HepG2 (cell line): ENCODE measurements around the gene ZCWPW2. TPM values are rescaled to one million over a fixed set of nuclear protein-coding genes. Genes with fewer than 3 reads are reported as not detected.
A peak's percentile ranks its signal among the peaks of the same experiment; 100 is the strongest.

ENCODE experiments used
- EP300 ChIP-seq, 3 experiments: sonication (generic) in 1 of 3; formaldehyde crosslinking in 1 of 3; IDR thresholded peaks; 2 replicates each; pipeline versions ENCODE4 v1.5.1 to v1.6.1; 2011 to 2020; ENCODE audit warnings: low read depth in 2 of 3, low read length in 2 of 3, borderline replicate concordance in 1 of 3, improper control_type of control experiment in 1 of 3, mild to moderate bottlenecking in 1 of 3, missing genetic modification reagents in 1 of 3, moderate library complexity in 1 of 3
- HOXA3 ChIP-seq: sonication (generic); formaldehyde crosslinking; IDR thresholded peaks from 2 replicates; pipeline ENCODE4 v1.5.0; 2020; ENCODE audit warnings: missing genetic modification reagents
- MEF2D ChIP-seq: sonication (generic); formaldehyde crosslinking; IDR thresholded peaks from 2 replicates; pipeline ENCODE4 v1.5.1; 2020; ENCODE audit warnings: mild to moderate bottlenecking, missing genetic modification reagents
- ZNF24 ChIP-seq: fragments of 450-650 bp; IDR thresholded peaks from 2 replicates; pipeline ENCODE4 v1.6.1; 2017; ENCODE audit warnings: antibody characterized with exemption, mild to moderate bottlenecking
- ZNF296 ChIP-seq: sonication (generic); formaldehyde crosslinking; conservative IDR thresholded peaks from 2 replicates; pipeline ENCODE4 v1.5.0; 2020; ENCODE audit warnings: mild to moderate bottlenecking, missing genetic modification reagents
- ZNF678 ChIP-seq: sonication (generic); formaldehyde crosslinking; IDR thresholded peaks from 2 replicates; pipeline ENCODE4 v1.4.0; 2020; ENCODE audit warnings: mild to moderate bottlenecking, missing genetic modification reagents
- ZNF878 ChIP-seq: sonication (generic); formaldehyde crosslinking; IDR thresholded peaks from 2 replicates; pipeline ENCODE4 v1.8.1; 2023; ENCODE audit warnings: mild to moderate bottlenecking, missing genetic modification reagents, moderate library complexity
- polyA plus RNA-seq, 8 experiments: library from polyadenylated mRNA; depleted of rRNA in 3 of 8; stranded (reverse) in 7 of 8; unstranded in 1 of 8; fragments of >200 nt; fragmentation: Illumina TruSeq in 4 of 8; extraction: Trizol in 4 of 8; gene quantifications; 2 replicates each; pipeline versions ENCODE4 v1.2.1 to v1.2.3, GENCODE V29; 2011 to 2016; ENCODE audit warnings: low read depth in 4 of 8, missing spikeins in 1 of 8, mixed read lengths in 1 of 8; ENCODE audit not compliant: insufficient read depth in 1 of 8
- total RNA-seq, 5 experiments: library from RNA; depleted of rRNA; stranded (reverse); fragments of >200 nt; fragmentation: Illumina TruSeq; extraction: Trizol; gene quantifications; 2 replicates each; pipeline ENCODE4 v1.2.3, GENCODE V29; 2016; ENCODE audit warnings: low read depth in 1 of 5
- TF ChIP-seq, protein P1 (sequence below): sonication (generic); formaldehyde crosslinking; IDR thresholded peaks from 2 replicates; pipeline ENCODE4 v1.5.0; 2020; ENCODE audit warnings: missing genetic modification reagents
- TF ChIP-seq, protein P2 (sequence below): sonication (generic); formaldehyde crosslinking; IDR thresholded peaks from 2 replicates; pipeline ENCODE4 v1.5.0; 2020; ENCODE audit warnings: missing genetic modification reagents
- TF ChIP-seq, protein P3 (sequence below): sonication (generic); formaldehyde crosslinking; IDR thresholded peaks from 2 replicates; pipeline ENCODE4 v1.8.0; 2022; ENCODE audit warnings: low read depth, missing genetic modification reagents
- TF ChIP-seq, protein P4 (sequence below): sonication (generic); formaldehyde crosslinking; IDR thresholded peaks from 2 replicates; pipeline ENCODE4 v1.4.0; 2020; ENCODE audit warnings: mild to moderate bottlenecking, missing genetic modification reagents
- TF ChIP-seq, protein P5 (sequence below): sonication (generic); formaldehyde crosslinking; IDR thresholded peaks from 2 replicates; pipeline ENCODE4 v1.8.1; 2022; ENCODE audit warnings: low read depth, mild to moderate bottlenecking, missing genetic modification reagents
- TF ChIP-seq, protein P6 (sequence below): sonication (generic); formaldehyde crosslinking; conservative IDR thresholded peaks from 2 replicates; pipeline ENCODE4 v1.4.0; 2020; ENCODE audit warnings: missing genetic modification reagents
- TF ChIP-seq, protein P7 (sequence below): sonication (generic); formaldehyde crosslinking; conservative IDR thresholded peaks from 2 replicates; pipeline ENCODE4 v1.8.1; 2023; ENCODE audit warnings: missing genetic modification reagents

Gene ZCWPW2
- total and polyA plus RNA-seq, 2 of the 13 experiments (the other 11 are each of a cell fraction or from before 2014, with no cell fraction given), result 0.17 to 0.53 TPM

DNA sequence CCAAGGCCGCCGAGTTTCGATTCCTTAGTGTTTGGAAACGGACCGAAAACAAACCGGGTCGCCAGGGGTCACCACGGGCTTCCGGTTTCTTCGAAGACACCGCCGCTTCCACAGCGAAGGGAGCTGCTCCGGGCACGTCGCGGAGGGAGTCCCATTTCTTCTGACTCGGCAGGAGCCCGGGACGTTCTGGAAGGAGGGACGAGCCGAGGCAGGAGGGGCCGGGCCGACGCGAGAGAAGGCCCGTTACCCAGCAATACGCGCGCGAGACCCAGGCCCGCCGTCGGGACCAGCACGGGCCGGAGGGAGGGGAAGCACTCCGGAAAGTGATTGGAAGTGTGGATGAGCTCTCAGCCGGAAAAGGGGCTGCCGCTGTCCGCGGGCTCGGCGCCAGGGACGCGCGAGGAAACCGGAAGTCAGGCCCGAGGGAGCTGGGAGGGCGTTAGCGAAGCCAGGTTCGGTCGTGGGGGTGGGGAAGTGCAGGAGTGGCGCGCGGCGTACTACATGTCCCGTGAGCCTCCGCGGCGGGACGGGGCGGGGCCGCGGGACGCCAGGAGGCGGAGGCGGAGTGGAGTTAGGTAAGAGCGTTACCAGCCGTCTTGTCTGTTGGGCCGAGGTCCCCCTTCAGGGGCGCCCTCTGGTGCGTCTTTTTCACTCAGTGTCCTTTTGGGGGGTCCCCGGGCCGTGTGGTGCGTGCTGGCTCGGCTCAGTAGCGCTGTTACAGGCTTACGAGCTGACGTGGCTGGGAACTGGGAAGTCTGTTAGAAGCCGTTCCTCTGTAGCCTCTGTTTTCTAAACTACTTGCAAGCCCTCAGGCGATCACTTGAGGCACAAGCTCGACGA, at the start of gene ZCWPW2, which contains the start of gene AZI2 (continued):
- TF ChIP-seq, protein P1, sequence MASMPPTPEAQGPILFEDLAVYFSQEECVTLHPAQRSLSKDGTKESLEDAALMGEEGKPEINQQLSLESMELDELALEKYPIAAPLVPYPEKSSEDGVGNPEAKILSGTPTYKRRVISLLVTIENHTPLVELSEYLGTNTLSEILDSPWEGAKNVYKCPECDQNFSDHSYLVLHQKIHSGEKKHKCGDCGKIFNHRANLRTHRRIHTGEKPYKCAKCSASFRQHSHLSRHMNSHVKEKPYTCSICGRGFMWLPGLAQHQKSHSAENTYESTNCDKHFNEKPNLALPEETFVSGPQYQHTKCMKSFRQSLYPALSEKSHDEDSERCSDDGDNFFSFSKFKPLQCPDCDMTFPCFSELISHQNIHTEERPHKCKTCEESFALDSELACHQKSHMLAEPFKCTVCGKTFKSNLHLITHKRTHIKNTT (CRISPR knock-in tag), result no peak
- no peak; the same call in 1 of the 2 replicates for TF ChIP-seq ZNF678 (CRISPR knock-in tag)
- TF ChIP-seq, protein P2, sequence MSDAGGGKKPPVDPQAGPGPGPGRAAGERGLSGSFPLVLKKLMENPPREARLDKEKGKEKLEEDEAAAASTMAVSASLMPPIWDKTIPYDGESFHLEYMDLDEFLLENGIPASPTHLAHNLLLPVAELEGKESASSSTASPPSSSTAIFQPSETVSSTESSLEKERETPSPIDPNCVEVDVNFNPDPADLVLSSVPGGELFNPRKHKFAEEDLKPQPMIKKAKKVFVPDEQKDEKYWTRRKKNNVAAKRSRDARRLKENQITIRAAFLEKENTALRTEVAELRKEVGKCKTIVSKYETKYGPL (CRISPR knock-in tag), result no peak
- TF ChIP-seq, protein P3, sequence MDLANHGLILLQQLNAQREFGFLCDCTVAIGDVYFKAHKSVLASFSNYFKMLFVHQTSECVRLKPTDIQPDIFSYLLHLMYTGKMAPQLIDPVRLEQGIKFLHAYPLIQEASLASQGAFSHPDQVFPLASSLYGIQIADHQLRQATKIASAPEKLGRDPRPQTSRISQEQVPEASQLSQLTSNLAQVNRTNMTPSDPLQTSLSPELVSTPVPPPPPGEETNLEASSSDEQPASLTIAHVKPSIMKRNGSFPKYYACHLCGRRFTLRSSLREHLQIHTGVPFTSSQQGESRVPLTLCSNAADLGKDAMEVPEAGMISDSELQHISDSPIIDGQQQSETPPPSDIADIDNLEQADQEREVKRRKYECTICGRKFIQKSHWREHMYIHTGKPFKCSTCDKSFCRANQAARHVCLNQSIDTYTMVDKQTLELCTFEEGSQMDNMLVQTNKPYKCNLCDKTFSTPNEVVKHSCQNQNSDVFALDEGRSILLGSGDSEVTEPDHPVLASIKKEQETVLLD (CRISPR knock-in tag), result peak; percentile 81
- TF ChIP-seq, protein P4, sequence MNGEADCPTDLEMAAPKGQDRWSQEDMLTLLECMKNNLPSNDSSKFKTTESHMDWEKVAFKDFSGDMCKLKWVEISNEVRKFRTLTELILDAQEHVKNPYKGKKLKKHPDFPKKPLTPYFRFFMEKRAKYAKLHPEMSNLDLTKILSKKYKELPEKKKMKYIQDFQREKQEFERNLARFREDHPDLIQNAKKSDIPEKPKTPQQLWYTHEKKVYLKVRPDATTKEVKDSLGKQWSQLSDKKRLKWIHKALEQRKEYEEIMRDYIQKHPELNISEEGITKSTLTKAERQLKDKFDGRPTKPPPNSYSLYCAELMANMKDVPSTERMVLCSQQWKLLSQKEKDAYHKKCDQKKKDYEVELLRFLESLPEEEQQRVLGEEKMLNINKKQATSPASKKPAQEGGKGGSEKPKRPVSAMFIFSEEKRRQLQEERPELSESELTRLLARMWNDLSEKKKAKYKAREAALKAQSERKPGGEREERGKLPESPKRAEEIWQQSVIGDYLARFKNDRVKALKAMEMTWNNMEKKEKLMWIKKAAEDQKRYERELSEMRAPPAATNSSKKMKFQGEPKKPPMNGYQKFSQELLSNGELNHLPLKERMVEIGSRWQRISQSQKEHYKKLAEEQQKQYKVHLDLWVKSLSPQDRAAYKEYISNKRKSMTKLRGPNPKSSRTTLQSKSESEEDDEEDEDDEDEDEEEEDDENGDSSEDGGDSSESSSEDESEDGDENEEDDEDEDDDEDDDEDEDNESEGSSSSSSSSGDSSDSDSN (CRISPR knock-in tag), result peak; percentile 93
- TF ChIP-seq, protein P5, sequence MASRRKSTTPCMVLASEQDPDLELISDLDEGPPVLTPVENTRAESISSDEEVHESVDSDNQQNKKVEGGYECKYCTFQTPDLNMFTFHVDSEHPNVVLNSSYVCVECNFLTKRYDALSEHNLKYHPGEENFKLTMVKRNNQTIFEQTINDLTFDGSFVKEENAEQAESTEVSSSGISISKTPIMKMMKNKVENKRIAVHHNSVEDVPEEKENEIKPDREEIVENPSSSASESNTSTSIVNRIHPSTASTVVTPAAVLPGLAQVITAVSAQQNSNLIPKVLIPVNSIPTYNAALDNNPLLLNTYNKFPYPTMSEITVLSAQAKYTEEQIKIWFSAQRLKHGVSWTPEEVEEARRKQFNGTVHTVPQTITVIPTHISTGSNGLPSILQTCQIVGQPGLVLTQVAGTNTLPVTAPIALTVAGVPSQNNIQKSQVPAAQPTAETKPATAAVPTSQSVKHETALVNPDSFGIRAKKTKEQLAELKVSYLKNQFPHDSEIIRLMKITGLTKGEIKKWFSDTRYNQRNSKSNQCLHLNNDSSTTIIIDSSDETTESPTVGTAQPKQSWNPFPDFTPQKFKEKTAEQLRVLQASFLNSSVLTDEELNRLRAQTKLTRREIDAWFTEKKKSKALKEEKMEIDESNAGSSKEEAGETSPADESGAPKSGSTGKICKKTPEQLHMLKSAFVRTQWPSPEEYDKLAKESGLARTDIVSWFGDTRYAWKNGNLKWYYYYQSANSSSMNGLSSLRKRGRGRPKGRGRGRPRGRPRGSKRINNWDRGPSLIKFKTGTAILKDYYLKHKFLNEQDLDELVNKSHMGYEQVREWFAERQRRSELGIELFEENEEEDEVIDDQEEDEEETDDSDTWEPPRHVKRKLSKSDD (CRISPR knock-in tag), result peak; percentile 45
- TF ChIP-seq, protein P6, sequence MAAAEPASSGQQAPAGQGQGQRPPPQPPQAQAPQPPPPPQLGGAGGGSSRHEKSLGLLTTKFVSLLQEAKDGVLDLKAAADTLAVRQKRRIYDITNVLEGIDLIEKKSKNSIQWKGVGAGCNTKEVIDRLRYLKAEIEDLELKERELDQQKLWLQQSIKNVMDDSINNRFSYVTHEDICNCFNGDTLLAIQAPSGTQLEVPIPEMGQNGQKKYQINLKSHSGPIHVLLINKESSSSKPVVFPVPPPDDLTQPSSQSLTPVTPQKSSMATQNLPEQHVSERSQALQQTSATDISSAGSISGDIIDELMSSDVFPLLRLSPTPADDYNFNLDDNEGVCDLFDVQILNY, result no peak
- TF ChIP-seq, protein P7, sequence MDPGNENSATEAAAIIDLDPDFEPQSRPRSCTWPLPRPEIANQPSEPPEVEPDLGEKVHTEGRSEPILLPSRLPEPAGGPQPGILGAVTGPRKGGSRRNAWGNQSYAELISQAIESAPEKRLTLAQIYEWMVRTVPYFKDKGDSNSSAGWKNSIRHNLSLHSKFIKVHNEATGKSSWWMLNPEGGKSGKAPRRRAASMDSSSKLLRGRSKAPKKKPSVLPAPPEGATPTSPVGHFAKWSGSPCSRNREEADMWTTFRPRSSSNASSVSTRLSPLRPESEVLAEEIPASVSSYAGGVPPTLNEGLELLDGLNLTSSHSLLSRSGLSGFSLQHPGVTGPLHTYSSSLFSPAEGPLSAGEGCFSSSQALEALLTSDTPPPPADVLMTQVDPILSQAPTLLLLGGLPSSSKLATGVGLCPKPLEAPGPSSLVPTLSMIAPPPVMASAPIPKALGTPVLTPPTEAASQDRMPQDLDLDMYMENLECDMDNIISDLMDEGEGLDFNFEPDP (CRISPR knock-in tag), result no peak
- no peak for TF ChIP-seq ZNF24
- TF ChIP-seq EP300 (IDR thresholded peaks at IDR 0.05; ENCODE audit: low read depth in 2 of 2, low read length in 2 of 2), result no peak
- peak; percentile 12; the same call in 1 of the 2 replicates for TF ChIP-seq EP300 (CRISPR knock-in tag; IDR thresholded peaks at IDR 0.05; ENCODE audit: borderline replicate concordance)
- no peak for TF ChIP-seq ZNF296 (CRISPR knock-in tag)
- TF ChIP-seq ZNF878, result peak; percentile 83; the same call in 1 of the 2 replicates
- peak; percentile 86; the same call in 1 of the 2 replicates for TF ChIP-seq HOXA3 (CRISPR knock-in tag)
- peak; percentile 77 for TF ChIP-seq MEF2D (CRISPR knock-in tag)
